ENCODE measurements around the gene MYRIP.

MYRIP gene

GRCh38 chr3:40178012-40178594 is 368.7 kb downstream of the MYRIP start:
- H3K27me3 ChIP-seq = no peaks in the 10 kb centered on the region
- no peak for TF ChIP-seq CTCF (IDR thresholded peaks at IDR 0.05)
- H3K4me1 ChIP-seq (ENCODE audit: control insufficient read depth in 1 of 2, insufficient read depth in 1 of 2, low read depth in 1 of 2, low read length in 1 of 2) = no peaks in the 10 kb centered on the region
- no peak overlapping the region for H3K27ac ChIP-seq
- no peak overlapping the region for H3K4me3 ChIP-seq (ENCODE audit: low read depth in 1 of 2, low read length in 1 of 2)
- no peaks in the 10 kb centered on the region for H3K36me3 ChIP-seq
- H3K9me3 ChIP-seq = no peaks in the 10 kb centered on the region

GRCh38 chr3:40179016-40179415 is 369.6 kb downstream of the MYRIP start:
- no peaks in the 10 kb centered on the region for H3K4me1 ChIP-seq (ENCODE audit: control insufficient read depth in 1 of 2, insufficient read depth in 1 of 2, low read depth in 1 of 2, low read length in 1 of 2)
- no peaks in the 10 kb centered on the region for H3K9me3 ChIP-seq
- no peak for TF ChIP-seq CTCF (IDR thresholded peaks at IDR 0.05)
- H3K27ac ChIP-seq = no peak overlapping the region
- no peaks in the 10 kb centered on the region for H3K36me3 ChIP-seq
- no peak overlapping the region for H3K4me3 ChIP-seq (ENCODE audit: low read depth in 1 of 2, low read length in 1 of 2)
- H3K27me3 ChIP-seq = no peaks in the 10 kb centered on the region

- Histone ChIP-seq H3K27me3 (no peaks in the 10 kb centered on the region), H3K4me1 (ENCODE audit: control insufficient read depth in 1 of 2, insufficient read depth in 1 of 2, low read depth in 1 of 2, low read length in 1 of 2) (no peaks in the 10 kb centered on the region), H3K36me3 (no peaks in the 10 kb centered on the region), H3K9me3 (no peaks in the 10 kb centered on the region), H3K27ac (no peak overlapping the region), H3K4me3 (ENCODE audit: low read depth in 1 of 2, low read length in 1 of 2) (no peak overlapping the region)
- TF ChIP-seq CTCF (IDR thresholded peaks at IDR 0.05) = no peak
Measured at GRCh38 chr3:40181182-40181581, 371.8 kb downstream of the MYRIP start.

- H3K4me1 ChIP-seq (ENCODE audit: control insufficient read depth in 1 of 2, insufficient read depth in 1 of 2, low read depth in 1 of 2, low read length in 1 of 2) = no peaks in the 10 kb centered on the region
- no peak for TF ChIP-seq CTCF (IDR thresholded peaks at IDR 0.05)
- H3K4me3 ChIP-seq (ENCODE audit: low read depth in 1 of 2, low read length in 1 of 2) = no peak overlapping the region
Measured at GRCh38 chr3:40185029-40185695, 375.8 kb downstream of the MYRIP start.

GRCh38 chr3:40186508-40186907 is 377.1 kb downstream of the MYRIP start:
- Histone ChIP-seq H3K9me3 (no peaks in the 10 kb centered on the region), H3K27me3 (no peaks in the 10 kb centered on the region), H3K4me3 (ENCODE audit: low read depth in 1 of 2, low read length in 1 of 2) (no peak overlapping the region), H3K4me1 (ENCODE audit: control insufficient read depth in 1 of 2, insufficient read depth in 1 of 2, low read depth in 1 of 2, low read length in 1 of 2) (no peaks in the 10 kb centered on the region), H3K27ac (no peak overlapping the region), H3K36me3 (no peaks in the 10 kb centered on the region)
- TF ChIP-seq CTCF (IDR thresholded peaks at IDR 0.05) = no peak

More at GRCh38 chr3:40185029-40185695, 375.8 kb downstream of the MYRIP start:
- H3K27ac ChIP-seq = no peak overlapping the region
- H3K36me3 ChIP-seq = no peaks in the 10 kb centered on the region
- H3K27me3 ChIP-seq = no peaks in the 10 kb centered on the region
- H3K9me3 ChIP-seq = no peaks in the 10 kb centered on the region
